ENCODE results near the gene MEIS1.

- TF ChIP-seq CTCF (conservative IDR thresholded peaks at IDR 0.05 in 1 of 2, IDR thresholded peaks at IDR 0.05 in 1 of 2; ENCODE audit: low read depth in 1 of 2, low read length in 2 of 2) (no peak), EZH2 (IDR thresholded peaks at IDR 0.05; ENCODE audit: low read length, missing control alignments) (no peak)
Measured at GRCh38 chr2:66432801-66433694, 1.9 kb upstream of the MEIS1 start.
